NOMO-1 (cell line): Measurements from ENCODE around the gene TMEM87A.

Source experiments
- DNase-seq, 2 experiments: peaks; one replicate each; lab custom pipeline; 2025; ENCODE audit not compliant: unreplicated experiment in 2 of 2; lab: John Stamatoyannopoulos, UW

Gene TMEM87A

GRCh38 chr15:42207674-42208579 is 65.3 kb downstream of the TMEM87A start, which contains the start of gene VPS39:
VPS39 (minus strand) TSS chr15:42208304; CDS start chr15:42208153, 151 bp downstream.
- DNase-seq = peak; percentile 80 to 86

DNA sequence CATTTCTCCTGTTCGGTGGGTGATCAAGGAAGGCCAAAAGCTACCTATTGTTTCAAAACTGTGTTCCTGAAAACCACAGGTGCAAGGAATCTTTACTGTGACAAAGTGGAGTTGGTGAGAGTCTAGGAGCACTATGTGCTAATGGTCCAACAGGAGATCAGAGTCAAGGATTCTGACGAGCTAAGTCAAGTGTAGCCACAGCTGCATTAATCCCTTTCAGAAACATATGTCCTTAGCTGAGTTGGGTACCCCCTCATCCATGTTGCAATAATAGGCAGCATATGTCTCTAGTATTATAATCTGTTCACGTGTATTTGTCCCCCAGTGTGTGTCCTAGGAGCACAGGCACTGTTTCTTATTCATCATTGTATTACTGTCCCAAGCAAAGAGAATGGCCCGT is 66.8 kb downstream of the TMEM87A start:
- DNase-seq = no peak

DNA sequence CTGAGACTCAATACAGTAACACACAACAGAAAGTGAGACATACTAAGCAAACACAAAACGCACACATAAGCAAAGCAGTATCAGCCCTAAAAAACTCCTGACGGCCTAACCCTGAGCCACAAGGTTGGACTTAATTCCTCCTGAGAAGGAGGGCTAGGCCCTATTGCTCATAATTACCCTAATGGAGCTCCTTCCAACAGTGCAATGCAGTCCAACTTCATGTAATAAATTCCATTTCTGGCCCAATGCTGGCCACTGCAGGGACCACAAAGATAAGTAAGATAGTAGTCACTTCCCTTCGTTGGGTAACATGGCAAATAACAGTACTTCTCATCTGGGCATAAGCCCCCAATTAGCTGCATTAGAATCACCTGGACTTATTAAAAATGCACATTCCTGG is 69.3 kb downstream of the TMEM87A start:
- DNase-seq = no peak

DNA sequence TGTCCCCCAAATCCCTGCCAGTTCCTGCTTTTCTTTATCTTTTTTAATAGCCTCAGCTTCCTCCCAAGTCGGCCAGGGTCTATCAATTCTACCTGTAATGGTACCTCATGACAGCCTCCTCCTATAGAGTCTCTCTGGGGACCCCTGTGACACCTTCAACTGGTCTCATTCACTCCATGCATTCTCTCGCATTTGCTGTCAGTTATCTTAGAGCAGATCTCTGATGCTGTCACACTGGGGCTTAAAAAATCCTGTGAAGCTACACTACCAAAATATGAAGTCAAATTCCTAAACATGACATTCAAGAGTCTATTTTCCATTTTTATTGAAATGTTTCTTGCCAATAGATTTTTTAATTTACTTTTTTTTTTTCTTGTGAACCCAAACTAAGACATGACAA is 70.6 kb downstream of the TMEM87A start:
- DNase-seq = no peak

- no peak for DNase-seq
Measured at GRCh38 chr15:42201801-42202200, 71.4 kb downstream of the TMEM87A start.

GRCh38 chr15:42199126-42199525 is 74.1 kb downstream of the TMEM87A start:
- DNase-seq = no peak

- DNase-seq = no peak
Measured at GRCh38 chr15:42198516-42198915, 74.7 kb downstream of the TMEM87A start.

- peak; percentile 8 to 66 for DNase-seq
Measured at GRCh38 chr15:42194513-42194912, 78.7 kb downstream of the TMEM87A start.

- DNase-seq = no peak
Measured at GRCh38 chr15:42193383-42193782, 79.8 kb downstream of the TMEM87A start.

DNA sequence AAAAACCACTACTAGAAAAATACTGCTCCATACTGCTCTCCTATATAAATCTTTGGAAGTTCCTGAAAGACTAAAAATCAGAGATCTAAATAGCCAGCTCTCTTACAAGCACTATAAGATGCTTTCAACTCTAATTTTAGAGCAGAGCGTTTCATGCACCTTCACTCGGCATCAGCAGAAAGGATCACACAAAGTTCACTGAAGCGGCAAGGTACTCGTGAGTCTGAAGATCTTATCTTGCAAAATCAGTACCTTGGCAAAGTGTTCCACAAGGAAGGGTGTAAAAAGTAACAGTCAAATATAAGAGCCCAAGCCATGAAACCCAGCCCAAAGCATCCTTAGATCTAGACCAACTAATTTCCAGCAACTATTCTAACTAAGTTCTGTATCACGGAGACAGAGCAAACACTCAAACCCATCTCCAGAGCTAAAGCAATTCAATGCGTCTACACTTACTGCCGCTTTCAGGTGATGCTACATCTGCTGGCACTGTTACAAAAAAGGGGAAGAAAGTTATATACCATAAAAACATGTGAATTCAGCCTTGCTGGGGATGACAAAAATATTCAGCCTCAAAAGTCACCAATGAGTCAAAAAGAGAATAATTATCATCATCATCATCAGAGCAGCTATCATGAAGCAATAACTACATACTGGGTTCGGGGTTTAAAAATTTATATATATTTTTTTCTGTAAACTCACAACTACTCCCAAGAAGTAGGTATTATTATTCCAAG is 81.5 kb downstream of the TMEM87A start:
- no peak for DNase-seq

DNA sequence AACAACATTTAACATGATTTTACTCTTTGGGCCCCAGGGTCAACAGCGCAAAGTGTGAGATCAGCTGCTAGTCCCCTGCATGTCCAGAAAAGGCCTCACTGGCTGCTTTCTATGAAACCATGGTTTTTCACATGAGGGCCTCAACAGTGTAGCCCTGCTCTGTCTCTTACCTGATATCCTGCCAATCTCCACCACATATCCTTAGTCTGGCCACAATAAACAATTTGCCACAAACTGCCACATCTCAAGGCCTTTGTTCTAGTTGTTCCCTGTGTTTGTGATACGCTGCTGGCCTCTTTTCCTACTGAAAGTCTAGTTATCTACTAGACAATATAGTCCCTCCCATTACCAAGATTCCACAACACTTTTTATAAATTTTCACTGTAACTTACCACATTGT is 82.9 kb downstream of the TMEM87A start:
- DNase-seq = no peak

DNA sequence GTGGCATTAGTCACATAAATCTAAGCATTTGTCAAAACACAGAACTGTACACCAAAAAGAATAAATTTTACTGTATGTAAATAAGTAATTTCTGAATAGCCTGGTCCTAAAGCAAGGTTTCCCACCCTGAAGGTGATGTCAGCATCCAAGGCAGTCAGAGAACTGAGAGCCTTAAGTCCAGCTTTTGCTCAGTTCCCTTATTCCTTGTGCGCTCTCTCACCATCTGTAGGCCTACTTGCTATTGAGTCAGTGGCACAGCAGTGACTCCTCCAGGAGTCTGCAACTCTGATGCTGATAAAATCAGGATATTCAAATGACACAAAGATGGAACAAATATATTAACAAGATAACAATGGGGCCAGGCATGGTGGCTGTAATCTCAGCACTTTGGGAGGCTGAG is 87.4 kb downstream of the TMEM87A start:
- DNase-seq = no peak

DNA sequence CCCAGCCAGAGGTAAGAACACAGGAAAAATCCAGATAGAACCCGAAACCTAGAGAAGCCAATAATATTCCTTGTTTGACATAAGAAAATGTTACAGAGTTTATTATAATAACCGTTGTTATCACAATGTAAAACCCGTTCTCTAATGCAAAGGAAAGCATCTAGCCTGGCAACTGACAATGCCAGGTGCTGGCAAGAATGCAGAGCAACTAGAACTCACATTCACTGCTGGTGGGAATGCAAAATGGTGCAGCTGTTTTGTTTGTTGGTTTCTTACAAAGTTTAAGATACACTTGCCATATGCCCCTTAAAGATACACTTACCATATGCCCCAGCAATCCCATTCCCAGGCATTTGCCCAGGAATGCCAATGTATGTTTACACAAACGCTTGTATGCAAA is 88.5 kb downstream of the TMEM87A start:
- peak in 1 of 2 experiments; percentile 1 for DNase-seq

DNA sequence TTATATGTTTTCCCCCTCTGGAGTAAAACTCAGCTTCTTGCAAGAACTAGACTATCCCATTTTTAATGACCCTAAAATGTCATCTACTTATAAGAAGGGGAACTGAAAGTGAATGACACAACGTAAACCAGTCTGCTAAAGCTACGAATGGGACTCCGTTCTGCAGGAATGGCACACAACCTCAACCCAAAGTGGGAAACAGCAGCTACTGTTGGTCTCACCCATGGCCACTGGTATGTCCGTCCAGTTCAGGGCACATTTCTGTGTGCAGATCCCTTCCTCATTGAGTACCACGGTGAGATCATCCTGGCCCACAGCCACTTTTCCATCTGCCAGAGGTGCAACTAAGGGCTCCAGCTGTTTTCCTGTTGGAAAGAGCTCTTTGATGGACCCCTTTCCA is 88.9 kb downstream of the TMEM87A start:
- DNase-seq = peak; percentile 68 to 96

GRCh38 chr15:42182961-42183360 is 90.3 kb downstream of the TMEM87A start:
- DNase-seq = peak; percentile 29 to 60

DNA sequence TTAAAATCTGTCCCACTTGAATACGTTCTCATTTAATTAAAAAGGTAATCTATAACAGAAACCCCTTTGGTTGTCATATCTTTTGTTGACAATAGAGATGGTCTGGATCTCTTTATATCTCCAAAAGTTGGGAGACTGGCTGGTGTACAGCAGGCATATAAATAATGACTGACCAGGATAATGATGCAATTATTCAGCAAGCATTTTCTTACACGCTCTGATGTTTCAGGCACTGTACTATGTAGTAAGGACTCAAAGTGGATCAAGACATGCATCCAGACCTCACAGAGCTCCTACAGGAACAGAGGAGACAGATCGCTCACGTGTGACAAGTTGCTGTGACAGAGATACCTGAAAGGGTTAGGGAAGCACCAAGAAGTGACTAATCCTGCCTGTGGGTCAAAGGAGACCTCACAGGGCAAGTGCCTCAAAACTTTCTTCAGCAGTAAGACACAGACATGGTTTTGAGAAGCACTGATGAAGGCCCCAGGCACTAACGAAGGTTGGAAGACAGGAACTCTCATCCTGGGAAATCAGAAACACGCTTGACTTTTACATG is 90.8 kb downstream of the TMEM87A start:
- DNase-seq = no peak

GRCh38 chr15:42178056-42178455 is 95.2 kb downstream of the TMEM87A start:
- no peak for DNase-seq

DNA sequence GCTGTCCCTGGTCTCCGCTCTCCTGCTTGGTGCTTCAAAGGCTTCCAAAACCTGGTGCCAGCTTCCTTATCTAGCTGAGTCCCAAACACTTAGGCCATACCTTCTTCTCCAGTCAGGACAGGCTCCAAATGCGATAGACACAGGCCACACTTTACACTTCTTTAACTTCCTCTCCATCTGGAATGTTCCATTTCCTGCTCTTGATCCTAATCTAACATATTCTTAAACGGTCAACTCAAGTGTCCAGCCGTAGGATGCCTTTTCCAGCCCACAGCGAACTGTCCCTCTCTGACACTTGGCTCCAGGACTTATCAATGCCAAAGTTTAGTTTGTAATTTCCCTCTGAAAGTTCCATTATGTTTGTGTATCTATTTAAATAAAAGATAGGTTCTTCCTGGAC is 97.6 kb downstream of the TMEM87A start:
- DNase-seq = no peak

- no peak for DNase-seq
Measured at GRCh38 chr15:42172475-42172874, 100.8 kb downstream of the TMEM87A start.

GRCh38 chr15:42171795-42172194 is 101.4 kb downstream of the TMEM87A start:
- DNase-seq = no peak

DNA sequence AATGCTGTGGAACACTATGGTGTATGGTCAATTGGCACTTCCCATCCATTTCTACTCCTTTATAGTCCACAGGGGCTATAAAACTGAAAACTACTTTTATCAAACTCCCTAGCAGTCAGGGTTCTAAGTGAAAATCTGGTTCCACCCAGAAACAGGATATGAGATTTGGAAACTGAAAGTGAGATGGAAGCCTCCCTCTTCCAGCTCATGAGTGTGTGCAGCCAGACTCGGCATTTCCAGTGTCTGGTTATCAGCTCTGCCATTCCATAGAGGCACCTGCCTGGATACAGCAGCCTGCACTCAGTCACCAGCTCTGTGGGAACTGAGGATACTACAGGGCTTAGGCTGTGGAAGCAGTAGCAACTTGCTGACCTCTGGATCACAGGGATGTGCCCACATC is 102.1 kb downstream of the TMEM87A start:
- DNase-seq = no peak
